Thyroid gland (tissue), 4 donors: ENCODE measurements around the gene GAGE12H.
"Not testable (repeated sequence)": the region's sequence is repeated elsewhere in the genome, so short reads cannot be mapped to it uniquely, and the experiment has no call there.

Experiments
- CTCF ChIP-seq, 6 experiments: fragments of 200-600 bp in 3 of 6; fragments of 450-650 bp in 3 of 6; sonication (generic) in 3 of 6; IDR thresholded peaks; one replicate each; pipeline ENCODE4 v1.5.1; 2016 to 2019; ENCODE audit warnings: antibody characterized with exemption in 6 of 6, mild to moderate bottlenecking in 2 of 6, inconsistent platforms in 1 of 6, moderate library complexity in 1 of 6
- POLR2A ChIP-seq, 2 donors: fragments of 450-650 bp; IDR thresholded peaks; one replicate each; pipeline ENCODE4 v1.6.1; 2017; ENCODE audit warnings: antibody characterized with exemption in 2 of 2, mild to moderate bottlenecking in 2 of 2, moderate library complexity in 1 of 2

- TF ChIP-seq POLR2A, CTCF (IDR thresholded peaks at IDR 0.05): not testable (repeated sequence)
Measured at GRCh38 chrX:49589196-49589595, 9.4 kb downstream of the GAGE12H start, which contains the start of gene GAGE2A.
